Measurements from ENCODE around the gene SQSTM1. TPM values are rescaled to one million over a fixed set of nuclear protein-coding genes. Genes with fewer than 3 reads are reported as not detected.
A peak's percentile ranks its signal among the peaks of the same experiment; 100 is the strongest.
"Not testable (repeated sequence)": the region's sequence is repeated elsewhere in the genome, so short reads cannot be mapped to it uniquely, and the experiment has no call there.

The SQSTM1 gene
- total and polyA plus RNA-seq, 2 donors, result 79.3 to 426 TPM

DNA sequence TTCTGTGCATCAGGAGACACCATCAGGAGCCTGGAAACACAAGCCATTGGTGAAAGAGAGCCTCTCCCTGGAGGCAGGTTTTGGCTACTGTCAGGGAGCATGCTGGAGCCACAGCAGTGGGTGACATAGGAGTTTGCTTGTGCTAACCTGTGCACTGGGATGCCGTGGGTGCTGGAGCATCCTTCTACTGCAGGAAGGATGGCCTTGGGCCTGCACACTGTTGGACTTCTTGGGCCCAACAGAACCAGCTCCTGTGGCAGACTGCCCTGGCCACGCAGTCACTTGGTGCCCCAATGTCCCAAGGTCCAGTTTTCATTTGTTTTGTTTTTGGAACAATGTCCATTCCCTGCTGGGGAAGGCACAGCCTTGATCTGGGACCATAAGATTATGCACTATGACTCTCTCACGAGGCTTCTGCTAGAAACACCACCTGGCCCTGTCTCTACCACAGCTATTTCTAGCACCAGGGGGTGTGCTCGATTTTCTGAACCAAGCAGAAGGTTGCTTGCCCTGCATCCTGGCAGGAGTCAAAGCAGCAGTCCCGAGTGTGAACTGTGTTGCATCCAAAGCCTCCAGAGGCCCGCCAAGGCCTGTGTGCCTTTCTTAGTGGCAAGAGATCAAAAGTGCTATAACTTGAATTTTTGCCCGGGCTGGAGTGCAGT, 32.4 kb upstream of the SQSTM1 start:
- WGBS, result 93% methylated on average over 7 of the region's 7 CpGs
- H3K27ac ChIP-seq (ENCODE audit: low read depth), result no peak overlapping the region
- no peak overlapping the region for H3K4me3 ChIP-seq (ENCODE audit: low read depth, low read length)
- no peaks in the 10 kb centered on the region for H3K4me1 ChIP-seq (ENCODE audit: insufficient read depth)
- DNase-seq (ENCODE audit: extremely low spot score), result no peak
- no peaks in the 10 kb centered on the region for H3K36me3 ChIP-seq (ENCODE audit: insufficient read depth)

DNA sequence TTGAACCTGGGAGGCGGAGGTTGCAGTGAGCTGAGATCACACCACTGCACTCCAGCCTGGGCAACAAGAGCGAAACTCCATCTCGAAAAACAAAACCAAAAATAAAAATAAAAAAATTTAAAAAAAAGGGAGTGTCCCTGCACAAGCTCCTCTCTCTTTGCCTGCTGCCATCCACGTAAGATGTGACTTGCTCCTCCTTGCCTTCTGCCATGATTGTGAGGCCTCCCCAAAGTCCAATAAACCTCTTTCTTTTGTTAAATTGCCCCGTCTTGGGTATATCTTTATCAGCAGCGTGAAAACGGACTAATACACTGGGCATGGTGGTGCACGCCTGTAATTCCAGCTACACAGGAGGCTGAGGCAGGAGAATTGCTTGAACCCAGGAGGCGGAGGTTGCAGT, 31.4 kb upstream of the SQSTM1 start:
- H3K4me3 ChIP-seq (ENCODE audit: low read depth, low read length); DNase-seq (ENCODE audit: extremely low spot score); H3K36me3 ChIP-seq (ENCODE audit: insufficient read depth); H3K4me1 ChIP-seq (ENCODE audit: insufficient read depth); H3K27ac ChIP-seq (ENCODE audit: low read depth): not testable (repeated sequence)
- 96% methylated on average over 9 of the region's 9 CpGs for WGBS

DNA sequence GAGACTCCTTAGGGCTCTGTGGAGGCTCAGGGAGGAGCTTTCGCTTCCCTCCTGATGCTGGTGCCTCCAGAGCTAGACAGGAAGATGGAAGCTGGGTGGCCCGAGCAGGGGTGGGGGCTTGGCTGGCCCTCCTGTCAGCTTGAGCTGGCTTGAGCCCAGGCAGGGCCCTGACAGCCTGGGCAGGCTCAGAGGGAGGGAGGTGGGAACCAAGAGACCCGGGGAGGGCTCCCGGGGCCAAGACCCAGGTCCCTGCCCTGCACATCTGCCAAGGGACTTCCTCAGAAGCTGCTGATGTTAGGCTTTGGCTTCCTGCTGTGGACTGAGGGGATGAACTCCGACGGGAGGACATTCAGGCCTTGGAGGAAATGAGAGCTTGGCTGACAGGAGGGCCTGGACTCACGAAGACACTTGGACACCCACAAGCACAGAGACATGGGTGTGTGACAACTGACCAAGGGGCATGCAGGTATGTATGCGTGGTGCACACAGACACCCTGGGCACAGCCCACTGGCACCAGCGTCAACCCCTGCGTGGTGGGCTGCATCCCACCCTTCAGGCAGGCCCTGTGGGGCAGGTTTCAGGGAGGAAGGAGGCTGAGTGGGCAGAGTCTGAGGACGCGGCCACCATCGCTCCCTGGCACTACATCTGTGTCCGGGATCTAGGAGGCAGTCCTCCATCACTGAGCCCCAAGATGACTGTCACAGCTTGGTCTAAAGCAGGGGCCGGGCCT, 28.7 kb upstream of the SQSTM1 start:
- Histone ChIP-seq H3K27ac (ENCODE audit: low read depth) (no peak overlapping the region), H3K36me3 (ENCODE audit: insufficient read depth) (no peaks in the 10 kb centered on the region), H3K4me3 (ENCODE audit: low read depth, low read length) (no peak overlapping the region), H3K4me1 (ENCODE audit: insufficient read depth) (no peaks in the 10 kb centered on the region)
- DNase-seq (ENCODE audit: extremely low spot score), result no peak
- WGBS, result 63% methylated on average over 15 of the region's 15 CpGs

DNA sequence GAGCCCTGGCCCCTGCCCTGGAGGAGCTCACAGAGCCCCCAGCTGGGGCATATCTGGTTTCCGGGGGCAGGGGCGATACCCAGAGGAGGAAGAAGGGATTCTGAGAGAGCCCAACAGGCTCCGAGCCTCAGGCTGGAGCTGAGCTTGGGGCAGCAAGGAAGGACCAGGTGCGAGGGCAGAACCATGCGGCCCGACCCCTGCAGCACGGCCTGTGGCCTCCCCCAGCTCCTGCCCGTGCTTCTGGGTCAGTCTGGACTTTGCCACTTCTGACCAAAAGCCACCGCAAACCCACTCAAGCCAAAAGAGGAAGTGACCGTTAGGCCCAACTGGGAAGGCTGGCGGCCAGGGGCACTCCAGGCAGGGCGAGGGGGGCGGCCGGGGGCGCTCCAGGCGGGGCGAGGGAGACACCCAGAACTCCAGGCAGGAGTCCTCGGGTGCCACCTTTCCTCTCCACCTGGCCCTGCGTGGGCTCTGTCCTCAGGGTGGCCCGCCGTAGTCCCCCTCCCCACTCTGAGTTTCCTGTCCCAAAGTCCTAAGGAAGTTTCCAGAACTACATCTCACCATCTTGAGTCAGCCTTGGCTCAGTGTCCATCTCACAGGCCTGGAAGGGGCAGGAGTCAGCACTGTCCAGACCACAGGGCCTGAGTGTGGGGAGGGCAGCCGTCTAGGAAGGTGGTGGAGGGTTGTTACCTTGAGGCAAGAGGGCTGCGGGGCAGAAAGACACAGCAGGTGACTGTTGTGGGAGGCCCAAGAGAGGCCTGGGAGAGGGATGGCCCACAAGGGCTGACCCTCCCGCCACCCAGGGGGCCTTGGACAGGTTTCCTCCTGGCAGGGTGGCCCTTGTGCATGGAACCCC, 27.9 kb upstream of the SQSTM1 start:
- H3K4me1 ChIP-seq (ENCODE audit: insufficient read depth), result no peaks in the 10 kb centered on the region
- WGBS, result 80% methylated on average over 24 of the region's 24 CpGs

DNA sequence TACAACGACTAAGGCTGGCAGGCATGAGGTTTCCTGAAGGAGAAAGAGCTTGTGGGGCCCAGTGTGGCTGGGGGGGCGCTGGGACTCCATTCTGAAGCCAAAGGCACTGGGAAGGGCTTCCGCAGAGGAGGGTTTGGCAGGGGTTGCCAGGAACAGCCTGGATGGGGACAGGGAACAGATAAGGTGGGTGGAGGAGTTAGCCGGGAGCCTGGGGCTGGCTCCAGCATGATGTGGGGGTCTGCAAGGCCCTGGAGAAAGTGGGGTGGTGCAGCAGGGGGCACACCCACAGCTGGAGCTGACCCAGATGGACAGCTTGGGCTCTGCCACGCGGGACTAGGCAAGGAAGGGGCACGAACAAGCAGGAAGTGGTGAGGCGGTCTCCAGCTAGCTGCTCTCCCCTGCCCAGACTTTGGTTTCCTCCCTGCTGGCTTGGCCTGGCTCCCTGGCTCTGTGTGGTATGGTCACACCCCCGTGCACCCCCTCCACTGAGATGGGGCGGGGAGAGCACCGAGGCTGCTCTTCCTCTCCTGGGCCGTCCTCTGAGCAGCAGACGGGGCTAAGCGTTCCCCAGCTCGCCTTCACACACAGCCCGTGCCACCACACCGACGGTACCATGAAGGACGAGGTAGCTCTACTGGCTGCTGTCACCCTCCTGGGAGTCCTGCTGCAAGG, 27.1 kb upstream of the SQSTM1 start, which contains the start of gene LTC4S:
TSS of gene LTC4S (plus strand) at position 519 of the 672 bp plus-strand sequence. CDS start at position 614, 95 bp downstream.
- DNase-seq (ENCODE audit: extremely low spot score), result no peak
- H3K36me3 ChIP-seq (ENCODE audit: insufficient read depth), result no peaks in the 10 kb centered on the region
- H3K4me1 ChIP-seq (ENCODE audit: insufficient read depth), result no peaks in the 10 kb centered on the region
- 10% methylated on average over 19 of the region's 19 CpGs for WGBS
- no peak within 1 kb of the TSS for H3K4me3 ChIP-seq (ENCODE audit: low read depth, low read length)
- no peak within 1 kb of the TSS for H3K27ac ChIP-seq (ENCODE audit: low read depth)

More for the DNA sequence above, 27.9 kb upstream of the SQSTM1 start:
- no peak for DNase-seq (ENCODE audit: extremely low spot score)
- Histone ChIP-seq H3K4me3 (ENCODE audit: low read depth, low read length) (no peak overlapping the region), H3K36me3 (ENCODE audit: insufficient read depth) (no peaks in the 10 kb centered on the region), H3K27ac (ENCODE audit: low read depth) (no peak overlapping the region)

DNA sequence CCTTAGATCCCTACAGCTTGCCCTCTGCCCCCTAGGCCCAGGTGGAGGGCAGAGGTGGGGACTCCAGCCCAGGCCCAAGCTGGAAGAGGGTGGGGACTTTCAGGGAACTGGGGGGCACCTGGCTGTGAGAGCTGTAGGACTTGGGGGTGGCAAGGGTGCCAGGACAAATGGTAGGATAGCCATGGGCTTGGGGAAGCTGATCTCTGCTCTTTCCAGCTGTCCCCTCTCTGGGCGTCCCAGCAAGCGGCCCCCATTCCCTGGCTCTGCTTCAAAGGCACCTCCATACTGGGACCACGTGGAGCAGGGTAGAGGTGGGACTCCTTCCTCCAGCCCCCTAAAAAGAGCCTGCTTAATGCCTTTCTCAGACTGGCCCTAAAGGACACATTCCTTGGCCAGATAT, 26.5 kb upstream of the SQSTM1 start:
- DNase-seq (ENCODE audit: extremely low spot score), result no peak
- H3K36me3 ChIP-seq (ENCODE audit: insufficient read depth), result no peaks in the 10 kb centered on the region
- WGBS, result 72% methylated on average over 3 of the region's 3 CpGs

DNA sequence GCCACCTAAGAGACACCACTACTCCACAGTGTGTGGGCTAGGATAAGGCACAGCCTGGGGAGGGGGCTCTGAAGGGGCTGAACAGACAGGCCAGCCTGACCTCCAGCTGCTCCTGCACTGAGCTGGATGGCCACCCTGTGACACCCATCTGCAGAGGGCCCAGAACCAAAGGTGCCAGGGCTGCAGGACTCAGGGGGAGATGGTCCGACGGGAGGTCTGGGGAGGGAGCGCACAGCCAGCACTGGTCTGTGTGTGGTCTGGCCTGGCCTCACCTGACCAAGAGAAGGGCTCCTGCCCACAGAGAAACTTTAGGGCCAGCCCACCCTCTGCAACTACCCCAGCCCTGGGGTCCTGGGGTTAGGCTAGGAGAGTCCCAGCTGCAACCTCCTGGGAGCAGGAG, 26.1 kb upstream of the SQSTM1 start:
- Histone ChIP-seq H3K36me3 (ENCODE audit: insufficient read depth) (no peaks in the 10 kb centered on the region), H3K27ac (ENCODE audit: low read depth) (no peak overlapping the region), H3K4me3 (ENCODE audit: low read depth, low read length) (no peak overlapping the region), H3K4me1 (ENCODE audit: insufficient read depth) (no peaks in the 10 kb centered on the region)
- no peak for DNase-seq (ENCODE audit: extremely low spot score)
- WGBS, result 92% methylated on average over 3 of the region's 3 CpGs

More for the DNA sequence above, 26.5 kb upstream of the SQSTM1 start:
- H3K27ac ChIP-seq (ENCODE audit: low read depth), result no peak overlapping the region
- H3K4me1 ChIP-seq (ENCODE audit: insufficient read depth), result no peaks in the 10 kb centered on the region
- no peak overlapping the region for H3K4me3 ChIP-seq (ENCODE audit: low read depth, low read length)

DNA sequence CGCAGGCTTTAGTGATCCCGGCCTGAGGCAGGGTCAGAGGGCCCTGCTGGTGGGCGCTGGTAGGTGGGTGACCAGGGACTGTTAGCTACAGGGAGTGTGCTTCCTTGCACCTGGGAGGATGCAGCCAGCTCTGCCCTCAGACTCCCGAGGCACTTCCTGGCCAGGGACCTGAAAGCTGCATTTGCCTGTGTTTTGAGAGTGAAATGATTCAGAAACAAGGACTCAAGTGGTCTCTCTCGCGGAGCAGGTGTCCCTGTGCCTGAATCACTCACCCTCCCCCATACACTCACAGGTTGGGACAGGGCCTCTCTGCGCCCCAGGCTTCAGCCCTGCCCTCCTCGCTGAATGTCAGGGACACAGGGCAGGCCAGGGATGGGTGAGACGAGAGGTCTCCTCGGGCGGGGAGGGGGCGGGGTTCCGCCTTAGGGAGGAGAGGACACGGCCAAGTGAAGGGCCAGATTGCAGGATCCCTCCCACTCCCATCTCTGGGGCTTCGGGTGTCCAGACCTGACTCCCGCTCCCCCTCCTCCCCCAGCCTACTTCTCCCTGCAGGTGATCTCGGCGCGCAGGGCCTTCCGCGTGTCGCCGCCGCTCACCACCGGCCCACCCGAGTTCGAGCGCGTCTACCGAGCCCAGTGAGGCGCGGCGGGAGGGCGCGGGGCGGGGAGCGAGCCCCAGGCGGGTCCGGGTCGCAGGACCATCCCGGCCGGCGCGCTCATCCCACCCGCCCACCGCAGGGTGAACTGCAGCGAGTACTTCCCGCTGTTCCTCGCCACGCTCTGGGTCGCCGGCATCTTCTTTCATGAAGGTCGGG, 25.4 kb upstream of the SQSTM1 start:
- Histone ChIP-seq H3K36me3 (ENCODE audit: insufficient read depth) (no peaks in the 10 kb centered on the region), H3K4me1 (ENCODE audit: insufficient read depth) (no peaks in the 10 kb centered on the region), H3K4me3 (ENCODE audit: low read depth, low read length) (peak overlapping the region; percentile 51), H3K27ac (ENCODE audit: low read depth) (peak overlapping the region; percentile 66)
- WGBS, result 13% methylated on average over 53 of the region's 53 CpGs
- no peak for DNase-seq (ENCODE audit: extremely low spot score)

DNA sequence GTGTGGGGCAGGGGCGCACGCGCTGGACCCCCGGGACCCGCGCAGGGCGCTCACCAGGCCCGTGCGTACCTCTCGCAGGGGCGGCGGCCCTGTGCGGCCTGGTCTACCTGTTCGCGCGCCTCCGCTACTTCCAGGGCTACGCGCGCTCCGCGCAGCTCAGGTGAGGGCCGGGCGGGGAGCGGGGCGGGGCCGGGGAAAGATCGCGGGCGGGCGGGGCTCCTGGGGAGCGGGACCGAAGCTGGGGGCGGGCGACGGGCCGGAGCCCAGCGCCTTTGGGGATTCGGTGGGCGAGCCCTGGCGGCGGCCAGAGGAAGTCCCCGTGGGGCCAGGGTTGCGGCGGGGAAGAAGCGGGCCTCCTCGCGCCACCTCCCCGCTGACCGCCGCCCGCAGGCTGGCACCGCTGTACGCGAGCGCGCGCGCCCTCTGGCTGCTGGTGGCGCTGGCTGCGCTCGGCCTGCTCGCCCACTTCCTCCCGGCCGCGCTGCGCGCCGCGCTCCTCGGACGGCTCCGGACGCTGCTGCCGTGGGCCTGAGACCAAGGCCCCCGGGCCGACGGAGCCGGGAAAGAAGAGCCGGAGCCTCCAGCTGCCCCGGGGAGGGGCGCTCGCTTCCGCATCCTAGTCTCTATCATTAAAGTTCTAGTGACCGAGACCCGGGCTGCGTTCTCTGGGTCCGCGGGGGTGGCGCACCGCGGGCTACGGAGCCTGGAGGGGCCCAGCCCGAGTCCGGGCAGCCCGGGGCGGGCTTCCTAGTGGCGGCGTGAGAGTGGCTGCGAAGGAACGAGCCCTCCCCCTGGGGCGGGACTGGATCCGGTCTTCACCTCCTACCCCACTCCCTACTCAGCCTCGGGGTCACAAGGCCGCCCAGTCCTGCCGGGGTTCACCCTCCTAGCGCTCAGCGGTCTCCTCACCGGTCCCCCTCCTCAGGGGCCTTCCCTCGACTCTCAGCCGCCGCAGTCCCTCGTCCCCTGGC, 24.6 kb upstream of the SQSTM1 start:
- peak overlapping the region; percentile 51 for H3K4me3 ChIP-seq (ENCODE audit: low read depth, low read length)
- H3K4me1 ChIP-seq (ENCODE audit: insufficient read depth), result no peaks in the 10 kb centered on the region
- peak overlapping the region; percentile 84 for H3K27ac ChIP-seq (ENCODE audit: low read depth)
- no peaks in the 10 kb centered on the region for H3K36me3 ChIP-seq (ENCODE audit: insufficient read depth)
- 2% methylated on average over 113 of the region's 113 CpGs for WGBS
- no peak for DNase-seq (ENCODE audit: extremely low spot score)

DNA sequence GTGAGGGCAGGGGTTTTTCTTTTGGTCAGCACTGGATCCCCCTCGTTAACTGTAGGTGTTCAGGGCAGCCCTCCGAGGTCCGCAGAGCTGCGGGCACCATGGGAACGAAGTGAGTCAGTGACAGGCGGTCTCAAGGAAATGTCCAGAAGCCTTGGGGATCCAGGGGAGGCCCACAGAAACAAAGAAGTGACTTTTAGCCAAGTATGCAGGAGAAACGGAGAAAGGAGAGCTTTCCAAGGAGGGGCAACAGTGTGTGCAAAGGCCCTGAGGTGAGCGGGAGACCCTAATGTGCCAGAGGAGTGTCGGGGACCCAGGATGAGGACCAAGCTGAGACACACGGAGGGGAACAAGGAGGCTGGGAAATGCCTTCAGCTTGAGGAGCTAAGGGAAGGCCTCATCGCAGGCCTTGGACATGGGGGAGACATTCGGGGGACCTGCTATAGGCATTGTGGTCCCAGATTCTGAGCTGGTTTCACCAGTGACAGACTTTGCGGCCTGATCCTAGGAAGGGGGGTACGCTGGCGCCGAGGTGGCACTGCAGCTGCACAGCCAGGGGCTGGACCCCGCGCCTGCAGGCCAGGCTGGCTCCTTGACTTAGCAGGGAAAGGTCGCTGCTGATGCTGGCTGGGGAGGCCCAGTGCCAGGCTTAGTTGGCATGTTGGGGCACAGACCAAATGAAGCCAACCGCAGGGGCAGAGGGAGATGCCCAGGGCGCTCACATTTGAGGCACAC, 23.7 kb upstream of the SQSTM1 start:
- H3K4me1 ChIP-seq (ENCODE audit: insufficient read depth), result no peaks in the 10 kb centered on the region
- no peak overlapping the region for H3K4me3 ChIP-seq (ENCODE audit: low read depth, low read length)
- H3K36me3 ChIP-seq (ENCODE audit: insufficient read depth), result no peaks in the 10 kb centered on the region
- WGBS, result 87% methylated on average over 21 of the region's 21 CpGs
- DNase-seq (ENCODE audit: extremely low spot score), result no peak
- peak overlapping the region; percentile 84 for H3K27ac ChIP-seq (ENCODE audit: low read depth)

DNA sequence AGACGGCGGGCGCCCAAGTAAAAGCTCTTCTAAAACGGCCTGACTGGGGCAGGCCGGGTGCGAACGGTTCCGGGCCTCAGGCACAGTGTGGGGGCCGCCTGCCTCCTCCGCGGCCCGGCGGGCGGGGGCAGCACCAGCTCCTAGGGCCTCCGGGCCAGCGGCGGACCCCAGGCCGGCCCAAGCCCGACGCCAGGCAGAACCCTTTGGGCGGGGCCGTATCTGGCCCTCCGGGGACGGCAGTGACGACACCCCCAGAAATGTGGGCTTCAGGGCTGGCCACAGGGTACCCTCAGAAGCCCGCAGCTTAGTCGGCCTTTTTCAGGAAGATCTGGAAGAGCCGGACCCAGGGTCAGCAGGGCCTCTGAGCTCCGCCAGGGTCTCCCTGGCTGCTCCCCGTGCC, 23.0 kb upstream of the SQSTM1 start:
- no peak for DNase-seq (ENCODE audit: extremely low spot score)
- no peak overlapping the region for H3K4me3 ChIP-seq (ENCODE audit: low read depth, low read length)
- H3K36me3 ChIP-seq (ENCODE audit: insufficient read depth), result no peaks in the 10 kb centered on the region
- 95% methylated on average over 30 of the region's 30 CpGs for WGBS
- H3K27ac ChIP-seq (ENCODE audit: low read depth), result no peak overlapping the region
- H3K4me1 ChIP-seq (ENCODE audit: insufficient read depth), result no peaks in the 10 kb centered on the region

Measured in urinary bladder (tissue), 4 donors.